ENCODE measurements around the gene CAPN13.

The CAPN13 gene

DNA sequence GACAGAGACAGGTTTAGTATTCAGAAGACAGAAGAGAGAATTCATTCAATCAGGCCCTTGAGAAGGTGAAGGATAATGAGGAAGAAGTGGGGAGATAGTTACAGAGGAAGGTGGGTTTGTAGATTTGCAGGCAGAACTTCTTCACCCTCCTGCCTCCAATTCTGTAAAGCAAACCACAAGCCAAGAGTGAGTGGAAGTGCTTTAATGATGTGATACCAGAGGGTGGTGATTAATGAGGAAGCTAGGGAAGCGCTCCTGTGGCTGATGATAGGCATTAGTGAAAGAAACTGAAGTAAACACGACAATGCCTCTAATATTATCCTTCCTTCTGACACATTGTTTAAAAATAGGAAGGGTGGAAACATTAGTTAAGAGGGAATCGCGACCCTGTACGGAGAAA is 78.2 kb downstream of the CAPN13 start:
- DNase-seq = no peak

DNA sequence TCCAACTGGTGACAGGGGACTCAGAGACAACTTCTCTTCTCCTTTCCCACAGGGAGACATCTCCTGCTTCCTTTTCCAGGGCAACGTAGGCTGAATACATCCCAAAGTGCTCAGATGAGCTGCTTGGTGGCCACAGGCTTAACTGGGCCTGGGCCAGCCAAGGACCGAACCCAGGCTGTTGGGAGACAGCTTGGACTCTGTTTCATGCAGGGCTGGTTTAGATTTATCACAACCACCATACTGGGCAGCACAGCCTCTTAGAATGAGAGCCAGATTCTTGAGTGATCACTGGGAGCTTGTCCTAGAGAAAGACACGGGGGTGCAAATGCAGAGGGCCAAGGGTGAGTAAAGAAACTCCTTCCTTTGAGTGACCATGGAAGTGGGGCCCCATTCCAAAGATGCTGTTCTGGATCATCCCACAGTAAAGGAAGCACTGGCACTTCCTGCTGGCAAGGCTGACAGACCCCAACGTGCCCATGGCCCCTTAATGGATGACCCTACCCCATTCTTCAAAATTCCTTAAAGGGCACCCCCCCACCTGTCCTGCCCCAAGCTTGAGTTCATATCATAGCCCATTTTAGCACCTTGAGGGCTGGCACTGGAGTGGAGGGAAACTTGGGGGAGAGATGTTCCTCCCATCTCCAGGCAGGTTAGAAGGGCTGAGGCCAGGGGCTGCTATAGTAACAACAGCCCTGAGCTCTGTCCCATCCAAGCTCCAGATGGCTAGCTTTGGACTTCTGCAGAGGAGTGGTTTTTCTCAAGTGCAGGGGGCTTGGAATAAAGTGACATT is 84.1 kb downstream of the CAPN13 start:
- no peak for DNase-seq

GRCh38 chr2:30721668-30722647 is 85.3 kb downstream of the CAPN13 start:
- no peak for DNase-seq

GRCh38 chr2:30721241-30721640 is 86.0 kb downstream of the CAPN13 start:
- no peak for DNase-seq

- DNase-seq = no peak
Observed at GRCh38 chr2:30717081-30717650, 90.1 kb downstream of the CAPN13 start.

DNA sequence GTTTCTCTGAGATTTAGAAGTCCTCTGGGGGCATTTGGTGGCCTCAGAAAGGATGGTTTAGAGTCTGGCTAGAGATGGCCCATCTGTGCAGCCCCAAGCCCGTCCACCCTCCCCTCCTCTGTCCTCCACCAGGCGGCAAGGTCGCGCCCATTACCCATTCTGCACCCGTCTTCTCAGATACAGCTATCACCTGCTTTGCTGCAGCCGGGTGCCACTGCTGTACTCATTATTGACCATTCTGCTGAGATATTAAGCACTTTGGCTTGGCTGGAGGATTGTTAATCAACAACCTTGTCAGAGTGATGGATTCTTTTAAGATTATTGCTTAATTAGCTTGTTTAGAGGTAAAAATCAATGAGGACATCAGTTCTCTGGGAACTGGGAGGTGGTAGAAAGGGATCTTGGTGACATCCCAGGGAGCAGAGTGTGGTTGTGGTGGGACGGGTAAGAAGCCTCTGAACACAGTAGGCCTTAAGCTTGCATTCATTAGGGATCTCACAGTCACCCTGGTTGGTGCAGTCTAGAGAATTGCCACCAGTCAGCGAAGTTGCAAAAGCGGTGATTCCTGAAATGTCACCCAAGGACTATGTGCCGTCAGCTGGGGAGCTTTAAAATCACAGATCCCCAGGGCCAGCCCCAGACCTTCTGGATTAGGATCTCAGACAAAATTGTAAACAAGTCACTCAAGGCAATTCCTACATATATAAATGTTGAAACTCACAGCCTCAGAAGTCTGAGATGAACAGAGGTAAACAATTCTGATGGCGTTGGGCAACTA is 90.9 kb downstream of the CAPN13 start:
- no peak for DNase-seq

DNA sequence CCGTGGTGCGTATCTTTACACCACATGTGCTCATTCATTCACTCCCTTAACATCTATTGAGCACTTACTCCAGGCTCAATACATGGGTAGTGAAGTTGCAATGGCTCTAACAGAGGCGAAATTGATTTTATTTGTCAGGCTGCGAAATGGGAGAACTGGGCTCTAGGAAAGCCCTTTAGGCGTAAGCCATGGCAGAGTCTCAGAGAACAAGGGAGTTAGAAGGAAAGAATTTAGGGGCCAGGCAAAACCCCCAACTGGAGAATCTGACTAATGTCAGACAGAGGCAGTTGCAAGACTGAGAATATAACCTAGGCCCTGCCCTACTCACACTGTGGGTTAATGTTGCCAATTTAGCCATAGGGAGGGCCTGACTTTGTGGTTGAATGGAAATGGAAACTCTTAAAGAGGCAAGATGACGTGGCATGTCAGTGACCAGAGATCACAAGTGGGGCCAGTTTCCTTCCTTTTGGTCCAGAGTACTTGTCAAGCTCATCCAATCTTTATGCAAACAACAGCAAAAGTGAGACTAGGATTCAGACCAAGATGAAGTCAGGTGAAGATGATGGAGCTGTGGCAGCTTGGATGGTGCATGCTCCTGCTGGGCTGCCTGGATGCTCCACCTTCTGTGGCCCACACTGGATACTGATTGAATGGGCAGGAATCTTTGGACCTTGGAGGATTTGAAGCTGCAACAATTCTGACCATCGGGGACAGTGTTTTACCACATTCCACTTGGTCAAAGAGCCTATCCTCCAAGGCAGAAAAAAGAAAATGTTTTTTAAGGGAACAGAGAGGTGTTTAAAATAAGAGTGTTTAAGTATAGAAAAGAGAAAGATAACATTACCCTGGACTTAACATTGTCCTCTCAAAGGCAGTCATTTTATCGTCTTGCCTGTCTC is 92.2 kb downstream of the CAPN13 start:
- DNase-seq = no peak

- DNase-seq = no peak
Observed at GRCh38 chr2:30713698-30714097, 93.5 kb downstream of the CAPN13 start.

GRCh38 chr2:30711646-30712085 is 95.6 kb downstream of the CAPN13 start:
- DNase-seq = no peak

- DNase-seq = no peak
Observed at GRCh38 chr2:30710461-30710860, 96.8 kb downstream of the CAPN13 start.

GRCh38 chr2:30710016-30710415 is 97.2 kb downstream of the CAPN13 start:
- DNase-seq = no peak

- no peak for DNase-seq
Observed at GRCh38 chr2:30709516-30709915, 97.7 kb downstream of the CAPN13 start.

GRCh38 chr2:30708491-30709290 is 98.6 kb downstream of the CAPN13 start:
- DNase-seq = no peak

- DNase-seq = no peak
Observed at GRCh38 chr2:30707304-30707903, 99.8 kb downstream of the CAPN13 start.

DNA sequence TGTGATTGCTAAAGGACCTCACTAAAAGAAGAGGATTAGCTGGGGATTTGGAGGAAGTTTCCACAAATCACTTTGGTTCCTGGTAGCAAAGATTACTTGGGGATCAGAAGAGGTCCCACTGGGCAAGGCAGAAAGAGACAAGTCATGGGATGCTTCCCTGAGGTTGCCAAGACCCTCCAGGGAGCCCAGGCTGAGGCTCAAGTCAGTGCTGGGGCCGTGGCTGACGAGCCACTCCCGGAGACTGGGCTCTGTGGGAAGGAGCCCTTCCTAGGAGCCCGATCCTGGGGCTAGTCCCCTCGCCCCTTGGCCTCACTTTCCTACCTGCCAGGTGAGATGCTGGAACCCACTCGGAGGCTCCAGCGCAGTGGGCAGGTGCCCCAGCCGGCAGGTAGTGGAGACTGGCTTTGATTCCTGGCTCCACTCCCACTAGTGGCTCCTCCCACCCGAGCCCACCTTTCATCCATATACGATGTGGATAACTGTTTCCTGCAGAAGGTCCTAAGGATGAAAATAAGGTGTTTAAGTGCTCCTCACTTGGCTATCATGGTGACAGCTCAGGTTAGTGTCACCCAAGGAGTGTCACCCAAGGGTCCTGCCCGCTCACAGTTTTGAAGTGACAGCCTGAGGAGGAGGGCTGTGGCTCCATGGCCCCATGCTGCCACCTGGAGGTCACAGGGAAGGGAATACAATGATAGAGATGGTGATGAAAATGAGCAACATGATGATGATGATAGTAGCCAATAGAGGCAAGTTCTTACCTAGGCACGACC is 100.5 kb downstream of the CAPN13 start:
- DNase-seq = no peak

DNA sequence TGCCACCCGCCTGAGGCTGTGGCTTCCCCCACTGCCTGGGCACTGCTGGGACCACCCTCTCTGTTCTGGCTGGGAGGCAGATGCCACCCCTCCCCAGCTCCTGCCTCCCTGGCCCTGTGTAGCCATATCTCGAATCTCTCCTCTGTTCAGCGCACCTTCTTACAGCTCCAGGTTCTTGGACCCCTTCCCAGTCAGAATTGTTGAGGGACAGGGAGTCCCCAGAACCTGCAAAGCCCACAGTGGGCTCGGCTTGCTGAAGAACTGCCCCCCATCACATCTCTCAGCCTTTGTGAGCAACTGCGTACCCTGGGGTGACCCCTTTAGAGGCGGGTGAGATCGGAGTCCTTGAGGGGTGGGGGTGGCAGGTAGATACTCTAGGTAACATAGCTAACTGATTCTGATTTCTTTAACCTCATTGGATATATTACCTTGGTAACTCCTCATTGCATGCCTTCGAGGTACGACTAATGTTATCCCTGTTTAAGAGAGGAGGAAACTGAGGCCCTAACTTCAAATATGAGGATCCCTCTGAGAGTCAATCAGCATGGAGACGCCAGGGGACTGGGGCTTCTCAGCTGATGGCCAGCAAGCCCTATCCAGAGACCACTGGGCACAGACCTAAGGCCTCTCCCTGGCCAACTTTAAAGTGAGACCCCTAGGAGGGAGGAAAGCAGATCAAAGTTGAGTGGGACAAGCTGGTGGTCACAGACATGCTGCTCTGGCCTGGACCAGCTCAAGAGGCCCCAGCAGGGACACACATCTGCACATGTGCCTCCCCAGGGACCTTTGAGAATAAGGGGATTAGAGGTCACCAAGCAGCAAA is 101.3 kb downstream of the CAPN13 start:
- no peak for DNase-seq

- DNase-seq = no peak
Observed at GRCh38 chr2:30705056-30705455, 102.2 kb downstream of the CAPN13 start.

DNA sequence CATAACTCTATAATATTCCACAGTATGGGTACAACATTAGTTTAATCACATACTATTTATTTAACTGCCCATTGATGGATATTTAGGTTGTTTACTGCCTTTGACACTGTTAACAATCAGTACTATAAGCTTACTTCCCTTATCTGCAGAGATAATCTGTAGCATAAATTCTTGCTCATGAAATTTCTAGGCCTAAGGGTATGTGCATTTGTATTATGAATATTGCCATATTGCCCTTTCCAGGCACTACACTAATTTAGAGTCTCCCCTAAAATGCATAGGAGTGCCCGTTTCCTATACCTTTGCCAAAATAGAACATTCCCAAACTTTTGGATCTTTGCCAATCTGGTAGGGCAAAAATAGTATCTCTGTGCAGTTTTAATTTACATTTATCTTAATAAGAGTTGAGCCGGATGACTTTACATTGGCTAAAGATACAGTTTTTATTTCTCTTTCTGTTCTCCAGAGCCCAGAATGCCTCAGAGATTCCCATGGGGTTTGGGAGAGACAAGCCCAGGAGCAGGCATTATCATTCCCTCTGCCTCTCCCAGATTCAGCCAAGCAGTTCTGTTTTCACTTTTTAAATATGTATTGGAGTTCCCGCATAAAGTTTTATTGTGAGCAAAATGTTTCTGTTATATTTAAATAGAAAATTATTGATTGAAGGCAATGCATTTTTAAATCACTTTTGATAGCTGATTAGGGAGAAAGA is 102.8 kb downstream of the CAPN13 start:
- DNase-seq = no peak
